Raji (cell line): ENCODE measurements around the gene TNRC6C.

Experiments used
- POLR2A ChIP-seq: IDR thresholded peaks from 2 replicates; pipeline ENCODE4 v1.6.1; 2011; ENCODE audit warnings: low read depth, low read length, control low read depth; ENCODE audit not compliant: insufficient read depth

The TNRC6C gene

DNA sequence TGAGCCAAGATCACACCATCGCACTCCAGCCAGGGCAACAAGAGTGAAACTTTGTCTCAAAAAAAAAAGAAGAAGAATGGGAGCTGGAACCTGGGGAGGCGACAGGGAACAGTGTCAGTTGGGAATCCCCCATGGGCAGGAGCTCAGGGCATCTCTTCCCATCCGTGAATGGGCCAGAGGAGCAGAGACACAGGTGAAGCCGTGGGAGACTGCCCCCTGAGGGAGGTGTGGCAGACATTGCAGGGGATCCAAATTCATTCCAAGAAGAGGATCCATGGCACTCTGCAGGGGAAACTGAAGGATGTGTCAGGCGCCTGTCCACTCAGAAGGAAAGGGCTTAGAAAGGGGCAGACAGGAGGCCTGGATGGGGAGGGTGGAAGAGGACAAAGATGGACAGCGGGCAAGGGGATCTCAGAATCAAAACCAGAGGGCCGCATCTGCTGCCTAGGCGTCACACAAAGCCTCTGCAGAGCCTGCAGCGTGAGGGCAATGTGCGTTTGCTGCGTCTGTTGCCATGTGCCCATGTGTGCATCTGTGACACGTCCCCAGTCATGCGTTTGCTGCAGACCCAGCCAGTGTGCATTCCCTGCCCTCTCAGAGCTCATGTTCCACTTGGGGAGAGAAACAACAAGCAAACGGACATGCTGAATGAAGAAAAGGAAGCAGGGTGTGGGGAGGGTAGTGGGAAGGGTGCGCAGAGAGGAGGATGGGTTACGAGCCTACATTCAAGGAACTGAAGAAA is 30.6 kb upstream of the TNRC6C start:
- TF ChIP-seq POLR2A = no peak

- no peak for TF ChIP-seq POLR2A
Measured at GRCh38 chr17:77928519-77929179, 29.9 kb upstream of the TNRC6C start.

- no peak for TF ChIP-seq POLR2A
Measured at GRCh38 chr17:77929180-77929564, 29.3 kb upstream of the TNRC6C start.

DNA sequence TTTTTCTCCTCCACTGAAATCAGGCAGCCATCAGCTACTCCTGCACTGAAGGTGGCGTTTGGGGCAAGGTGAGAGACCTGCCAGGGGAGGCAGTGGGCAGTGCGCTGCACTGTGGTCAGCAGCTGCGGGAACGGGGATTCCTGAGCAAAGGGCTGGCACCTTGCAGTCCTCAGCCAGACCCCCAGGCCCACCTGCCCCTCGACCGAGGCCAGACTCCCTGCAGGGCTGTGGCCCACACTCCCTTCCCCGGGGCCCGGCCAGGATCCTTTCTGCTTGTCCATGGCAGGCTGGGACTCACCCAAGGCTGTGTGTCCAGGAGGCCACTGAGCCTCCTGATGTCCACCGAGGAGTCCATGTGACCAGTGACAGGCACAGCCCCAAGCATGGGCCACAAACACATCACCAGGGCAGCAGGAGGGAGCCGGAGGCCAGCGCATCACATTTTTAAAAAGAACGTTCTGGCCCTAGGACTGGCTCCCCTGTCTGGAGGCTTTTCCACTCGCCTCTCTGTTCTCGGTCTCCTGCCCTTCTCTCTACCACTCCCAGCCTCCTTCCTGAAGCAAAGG is 28.5 kb upstream of the TNRC6C start:
- TF ChIP-seq POLR2A = no peak

- TF ChIP-seq POLR2A = no peak
Measured at GRCh38 chr17:77930780-77931768, 27.4 kb upstream of the TNRC6C start.

DNA sequence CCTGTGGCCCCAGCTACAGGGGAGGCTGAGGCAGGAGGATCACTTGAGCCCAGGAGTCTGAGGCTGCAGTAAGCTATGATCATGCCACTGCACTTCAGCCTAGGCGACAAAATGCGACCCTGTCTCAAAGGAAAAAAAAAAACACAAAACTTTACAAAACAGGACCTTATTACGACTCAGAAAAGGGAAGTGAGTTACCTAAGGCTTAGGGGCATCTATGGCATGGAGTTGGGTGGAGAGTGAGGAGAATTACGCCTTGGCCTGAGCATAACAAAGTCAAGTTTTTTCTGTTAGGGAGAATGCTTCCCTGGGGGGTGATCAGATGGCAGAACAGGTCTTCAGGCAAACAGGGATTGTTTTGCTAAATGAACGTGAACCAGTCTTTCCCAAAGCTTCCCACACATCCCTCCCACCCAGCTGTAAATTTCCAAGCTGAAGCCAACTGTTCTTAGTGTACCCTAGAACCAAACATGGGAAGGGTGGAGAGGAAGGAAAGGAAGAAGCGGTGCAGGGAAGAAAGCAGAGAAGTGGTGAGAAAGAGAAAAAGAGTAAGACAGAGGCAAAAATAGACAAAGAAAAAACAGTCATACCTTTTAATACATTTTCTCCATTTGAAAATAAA is 24.6 kb upstream of the TNRC6C start:
- no peak for TF ChIP-seq POLR2A

GRCh38 chr17:77935121-77935571 is 23.4 kb upstream of the TNRC6C start:
- no peak for TF ChIP-seq POLR2A

GRCh38 chr17:77936881-77937280 is 21.6 kb upstream of the TNRC6C start:
- TF ChIP-seq POLR2A = no peak

GRCh38 chr17:77941004-77941403 is 17.5 kb upstream of the TNRC6C start:
- no peak for TF ChIP-seq POLR2A

DNA sequence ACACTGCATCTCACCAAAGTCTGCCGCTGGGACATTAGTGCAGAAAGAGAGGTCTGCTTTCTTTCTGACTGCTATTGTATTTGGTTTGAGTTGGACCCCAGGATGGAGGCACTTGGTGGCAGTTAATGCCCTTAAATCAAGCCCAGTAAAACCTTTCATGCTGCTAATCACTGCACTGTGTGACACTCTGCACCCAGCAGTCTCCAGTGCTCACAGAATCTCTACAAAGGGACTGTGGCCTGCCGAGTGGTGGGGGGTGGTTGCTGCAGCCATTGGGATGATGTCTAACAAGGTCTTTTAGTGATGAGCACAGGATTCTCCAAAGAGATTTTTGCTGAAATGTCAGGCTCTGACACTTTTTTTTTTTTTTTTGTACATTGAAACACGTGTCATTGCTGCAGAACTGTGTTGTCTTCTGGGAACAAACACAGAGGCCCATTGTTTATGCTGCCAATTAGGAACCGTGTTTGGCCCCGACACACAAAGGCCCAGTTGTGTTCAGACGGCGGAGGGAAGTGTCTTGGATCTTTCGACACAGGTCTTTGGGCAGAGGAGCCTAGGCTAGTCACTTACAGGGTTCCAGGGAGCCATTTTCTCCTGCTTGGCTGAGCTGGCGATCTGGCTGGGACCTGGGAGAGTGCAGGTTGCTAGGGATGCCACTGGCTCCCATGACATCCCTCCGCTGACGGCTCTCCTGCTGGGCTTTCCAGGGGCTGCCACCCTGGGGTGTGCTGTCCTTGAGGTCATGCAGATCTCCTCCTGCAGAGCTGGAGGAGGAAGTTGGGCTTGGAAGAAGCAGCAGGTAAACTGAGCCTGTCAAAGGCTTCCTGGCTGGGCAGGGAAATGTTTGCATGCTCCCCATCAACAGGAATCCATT is 16.2 kb upstream of the TNRC6C start:
- no peak for TF ChIP-seq POLR2A

- no peak for TF ChIP-seq POLR2A
Measured at GRCh38 chr17:77943971-77944370, 14.5 kb upstream of the TNRC6C start.

DNA sequence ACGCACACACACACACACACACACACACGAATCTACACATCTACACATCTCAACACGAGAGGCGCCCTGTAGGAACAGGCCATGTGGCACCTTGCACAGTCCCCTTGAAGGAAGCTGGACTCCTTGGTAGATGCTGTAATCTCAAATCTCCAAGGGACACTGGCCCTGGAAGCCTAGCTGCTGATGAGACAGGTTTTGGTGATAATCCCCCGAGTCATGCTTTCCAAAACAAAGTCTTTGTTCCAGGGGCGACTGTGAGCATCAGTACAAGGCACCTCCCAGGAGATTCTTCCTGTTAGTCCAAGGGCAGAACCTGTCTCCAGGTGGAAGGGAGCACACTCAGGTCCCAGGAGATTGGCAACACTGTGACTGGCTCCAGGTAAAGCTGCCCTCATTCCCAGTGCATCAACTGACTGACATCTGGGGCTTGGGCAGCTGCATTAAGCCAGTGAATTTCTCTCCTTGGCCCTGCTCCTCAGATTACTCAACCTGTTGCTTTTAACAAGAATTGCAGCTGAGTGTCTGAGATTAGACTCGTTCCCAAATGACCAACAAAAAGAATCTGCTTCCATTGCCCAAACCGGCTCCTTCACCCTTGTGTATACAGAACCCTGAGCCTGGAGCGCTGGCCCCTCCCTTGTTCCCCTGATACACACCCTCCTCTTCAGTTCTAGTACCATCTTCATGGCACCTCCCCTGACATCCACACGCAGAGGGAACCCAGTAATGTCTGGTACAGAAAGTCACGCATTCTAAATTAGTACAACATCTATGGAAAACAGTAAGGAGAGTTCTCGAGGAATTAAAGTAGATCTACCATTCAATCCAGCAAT is 13.9 kb upstream of the TNRC6C start:
- no peak for TF ChIP-seq POLR2A
